ENCODE data around the gene TACC3.

The TACC3 gene

GRCh38 chr4:1743551-1743950 is 22.2 kb downstream of the TACC3 start:
- no peak for DNase-seq (ENCODE audit: extremely low read depth, low read depth)
- H3K4me3 ChIP-seq (replicated peaks; ENCODE audit: low read depth, low read length) = no peak overlapping the region
- TF ChIP-seq, protein P1, sequence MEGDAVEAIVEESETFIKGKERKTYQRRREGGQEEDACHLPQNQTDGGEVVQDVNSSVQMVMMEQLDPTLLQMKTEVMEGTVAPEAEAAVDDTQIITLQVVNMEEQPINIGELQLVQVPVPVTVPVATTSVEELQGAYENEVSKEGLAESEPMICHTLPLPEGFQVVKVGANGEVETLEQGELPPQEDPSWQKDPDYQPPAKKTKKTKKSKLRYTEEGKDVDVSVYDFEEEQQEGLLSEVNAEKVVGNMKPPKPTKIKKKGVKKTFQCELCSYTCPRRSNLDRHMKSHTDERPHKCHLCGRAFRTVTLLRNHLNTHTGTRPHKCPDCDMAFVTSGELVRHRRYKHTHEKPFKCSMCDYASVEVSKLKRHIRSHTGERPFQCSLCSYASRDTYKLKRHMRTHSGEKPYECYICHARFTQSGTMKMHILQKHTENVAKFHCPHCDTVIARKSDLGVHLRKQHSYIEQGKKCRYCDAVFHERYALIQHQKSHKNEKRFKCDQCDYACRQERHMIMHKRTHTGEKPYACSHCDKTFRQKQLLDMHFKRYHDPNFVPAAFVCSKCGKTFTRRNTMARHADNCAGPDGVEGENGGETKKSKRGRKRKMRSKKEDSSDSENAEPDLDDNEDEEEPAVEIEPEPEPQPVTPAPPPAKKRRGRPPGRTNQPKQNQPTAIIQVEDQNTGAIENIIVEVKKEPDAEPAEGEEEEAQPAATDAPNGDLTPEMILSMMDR (IDR thresholded peaks at IDR 0.05; ENCODE audit: low read depth, low read length, missing control alignments) = no peak

DNA sequence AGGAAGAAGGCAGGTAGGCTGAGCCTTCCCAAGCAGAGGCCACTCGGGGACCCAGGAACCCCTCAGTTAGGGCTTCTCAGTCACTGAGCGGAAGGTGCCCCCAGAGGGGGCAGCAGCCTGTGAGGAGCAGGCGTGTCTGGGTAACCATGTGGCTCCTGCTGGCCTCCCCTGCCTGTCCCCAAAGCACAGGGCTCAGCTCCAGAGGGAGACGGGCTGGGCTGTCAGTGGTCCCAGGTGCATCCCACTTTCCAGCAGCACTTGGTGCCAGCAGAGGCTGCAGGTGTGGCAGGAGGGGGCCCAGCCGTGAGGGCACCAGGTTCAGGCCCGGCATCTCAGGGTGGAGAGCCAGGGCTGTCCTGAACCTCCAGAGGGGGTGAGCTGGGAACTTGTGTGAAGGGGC is 22.7 kb downstream of the TACC3 start:
- H3K4me3 ChIP-seq (replicated peaks; ENCODE audit: low read depth, low read length) = no peak overlapping the region
- TF ChIP-seq, protein P1 (IDR thresholded peaks at IDR 0.05; ENCODE audit: low read depth, low read length, missing control alignments) = no peak
- no peak for DNase-seq (ENCODE audit: extremely low read depth, low read depth)

GRCh38 chr4:1744552-1744951 is 23.2 kb downstream of the TACC3 start:
- H3K4me3 ChIP-seq (replicated peaks; ENCODE audit: low read depth, low read length) = no peak overlapping the region
- TF ChIP-seq, protein P1 (IDR thresholded peaks at IDR 0.05; ENCODE audit: low read depth, low read length, missing control alignments) = no peak
- DNase-seq (ENCODE audit: extremely low read depth, low read depth) = no peak

- no peak overlapping the region for H3K4me3 ChIP-seq (replicated peaks; ENCODE audit: low read depth, low read length)
- no peak for DNase-seq (ENCODE audit: extremely low read depth, low read depth)
- TF ChIP-seq, protein P1 (IDR thresholded peaks at IDR 0.05; ENCODE audit: low read depth, low read length, missing control alignments) = no peak
Observed at GRCh38 chr4:1745165-1745564, 23.8 kb downstream of the TACC3 start.

DNA sequence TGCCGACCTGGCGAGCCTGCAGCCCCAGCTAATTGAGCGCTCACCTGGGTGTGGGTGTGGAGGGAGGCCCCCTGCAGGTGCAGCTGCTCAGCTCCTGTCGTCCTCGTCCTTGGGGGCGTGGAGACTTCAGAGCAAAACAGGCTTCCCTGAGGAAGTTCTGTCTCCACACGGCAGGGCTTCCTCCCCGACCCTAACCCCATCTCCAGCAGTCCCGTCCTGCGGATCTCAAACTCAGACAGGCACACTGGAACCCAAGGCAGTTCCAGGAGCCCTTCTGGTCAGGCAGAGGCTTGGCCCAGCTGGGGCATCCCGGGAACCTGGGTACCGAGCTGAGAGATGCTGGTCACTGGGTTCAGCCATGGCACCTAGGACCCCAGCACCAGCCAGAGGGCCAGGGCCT is 24.4 kb downstream of the TACC3 start:
- TF ChIP-seq, protein P1 (IDR thresholded peaks at IDR 0.05; ENCODE audit: low read depth, low read length, missing control alignments) = no peak
- no peak for DNase-seq (ENCODE audit: extremely low read depth, low read depth)
- H3K4me3 ChIP-seq (replicated peaks; ENCODE audit: low read depth, low read length) = no peak overlapping the region

GRCh38 chr4:1746265-1746691 is 25.0 kb downstream of the TACC3 start:
- DNase-seq (ENCODE audit: extremely low read depth, low read depth) = no peak
- no peak overlapping the region for H3K4me3 ChIP-seq (replicated peaks; ENCODE audit: low read depth, low read length)
- TF ChIP-seq, protein P1 (IDR thresholded peaks at IDR 0.05; ENCODE audit: low read depth, low read length, missing control alignments) = peak; percentile 88

DNA sequence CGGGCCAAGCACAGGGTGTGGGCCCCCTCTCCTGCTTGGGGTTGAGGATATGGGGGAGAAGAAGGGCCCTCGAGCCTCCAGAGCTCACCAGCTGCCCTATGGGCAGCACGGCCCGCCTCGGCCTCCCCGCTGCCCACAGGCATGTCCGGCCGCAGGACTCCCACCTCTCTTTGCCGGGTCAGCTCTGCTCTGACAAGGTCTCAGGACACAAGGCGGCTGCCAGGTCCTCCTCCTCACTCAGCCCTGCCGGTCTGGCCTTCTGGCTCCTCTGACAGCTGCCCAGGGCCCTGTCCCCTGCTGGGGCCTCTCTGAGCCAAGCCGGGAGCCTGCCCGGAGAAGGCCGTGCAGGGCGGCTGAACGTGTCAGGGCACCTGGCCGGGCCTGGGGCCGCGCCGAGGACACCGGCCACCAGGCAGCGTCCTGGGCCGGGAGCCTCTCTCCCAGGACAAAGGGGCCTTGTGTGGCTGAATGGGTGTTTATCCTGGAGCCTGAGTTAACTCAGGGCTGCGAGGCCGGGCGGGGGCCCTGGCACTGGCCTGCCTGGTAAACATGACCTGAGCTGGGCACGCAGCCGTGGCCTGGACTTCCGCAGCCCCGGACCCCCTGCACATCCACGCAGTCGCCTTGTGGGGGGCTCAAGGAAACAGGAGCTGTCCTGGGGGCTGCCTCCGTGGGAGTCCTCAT is 25.7 kb downstream of the TACC3 start:
- DNase-seq (ENCODE audit: extremely low read depth, low read depth) = no peak
- no peak overlapping the region for H3K4me3 ChIP-seq (replicated peaks; ENCODE audit: low read depth, low read length)
- TF ChIP-seq, protein P1 (IDR thresholded peaks at IDR 0.05; ENCODE audit: low read depth, low read length, missing control alignments) = no peak

Measured in HFF-Myc (cell line).